ENCODE results near the gene CDK6. TPM values are rescaled to one million over a fixed set of nuclear protein-coding genes. Genes with fewer than 3 reads are reported as not detected.

Gene CDK6
- total and polyA plus RNA-seq, 10 donors, result 0.91 to 37.8 (median 25.5) TPM

- H3K27ac ChIP-seq, result peak overlapping the region in 2 of 8 donors; percentile 30 to 45
- intact Hi-C loops (cut with DNase I; ENCODE audit: low total_unique reads), result no loop called here
- H3K4me3 ChIP-seq, result no peak overlapping the region
- no peaks in the 10 kb centered on the region for H3K9me3 ChIP-seq
- DNase-seq, result no peak
- 72 to 93% (median 84%) methylated on average over 1 of the region's 1 CpG for WGBS, 5 donors
- no peaks in the 10 kb centered on the region for H3K36me3 ChIP-seq
- H3K4me1 ChIP-seq, result peaks cover 0 to 5% (median 1%) of the 10 kb centered on the region in 6 donors
- TF ChIP-seq POLR2AphosphoS5 (IDR thresholded peaks at IDR 0.05), result no peak
- TF ChIP-seq, protein P1, sequence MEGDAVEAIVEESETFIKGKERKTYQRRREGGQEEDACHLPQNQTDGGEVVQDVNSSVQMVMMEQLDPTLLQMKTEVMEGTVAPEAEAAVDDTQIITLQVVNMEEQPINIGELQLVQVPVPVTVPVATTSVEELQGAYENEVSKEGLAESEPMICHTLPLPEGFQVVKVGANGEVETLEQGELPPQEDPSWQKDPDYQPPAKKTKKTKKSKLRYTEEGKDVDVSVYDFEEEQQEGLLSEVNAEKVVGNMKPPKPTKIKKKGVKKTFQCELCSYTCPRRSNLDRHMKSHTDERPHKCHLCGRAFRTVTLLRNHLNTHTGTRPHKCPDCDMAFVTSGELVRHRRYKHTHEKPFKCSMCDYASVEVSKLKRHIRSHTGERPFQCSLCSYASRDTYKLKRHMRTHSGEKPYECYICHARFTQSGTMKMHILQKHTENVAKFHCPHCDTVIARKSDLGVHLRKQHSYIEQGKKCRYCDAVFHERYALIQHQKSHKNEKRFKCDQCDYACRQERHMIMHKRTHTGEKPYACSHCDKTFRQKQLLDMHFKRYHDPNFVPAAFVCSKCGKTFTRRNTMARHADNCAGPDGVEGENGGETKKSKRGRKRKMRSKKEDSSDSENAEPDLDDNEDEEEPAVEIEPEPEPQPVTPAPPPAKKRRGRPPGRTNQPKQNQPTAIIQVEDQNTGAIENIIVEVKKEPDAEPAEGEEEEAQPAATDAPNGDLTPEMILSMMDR (IDR thresholded peaks at IDR 0.05 in 8 of 11, conservative IDR thresholded peaks at IDR 0.05 in 3 of 11), result no peak
- TF ChIP-seq POLR2A (IDR thresholded peaks at IDR 0.05), result no peak
- H3K27me3 ChIP-seq (replicated peaks in 1 of 7), result no peaks in the 10 kb centered on the region
These were observed 98.7 kb downstream of the CDK6 start for GRCh38 chr7:92737706-92738105.

GRCh38 chr7:92736870-92737269, 99.5 kb downstream of the CDK6 start:
- peaks cover 0 to 13% (median 9%) of the 10 kb centered on the region in 6 donors for H3K4me1 ChIP-seq
- 96 to 99% (median 97%) methylated on average over 3 of the region's 3 CpGs for WGBS, 5 donors
- H3K27ac ChIP-seq, result no peak overlapping the region

GRCh38 chr7:92735707-92736106, 100.7 kb downstream of the CDK6 start:
- 87 to 97% (median 92%) methylated on average over 3 of the region's 3 CpGs for WGBS, 5 donors
- no peaks in the 10 kb centered on the region for H3K27me3 ChIP-seq (replicated peaks in 1 of 7)
- peaks cover 0 to 23% (median 16%) of the 10 kb centered on the region in 6 donors for H3K4me1 ChIP-seq
- intact Hi-C loops (cut with DNase I; ENCODE audit: low total_unique reads), result no loop called here
- no peak overlapping the region for H3K4me3 ChIP-seq
- no peaks in the 10 kb centered on the region for H3K36me3 ChIP-seq
- no peak overlapping the region for H3K27ac ChIP-seq
- DNase-seq, result no peak
- H3K9me3 ChIP-seq, result no peaks in the 10 kb centered on the region
- TF ChIP-seq, protein P1 (IDR thresholded peaks at IDR 0.05 in 8 of 11, conservative IDR thresholded peaks at IDR 0.05 in 3 of 11), result no peak
- TF ChIP-seq POLR2A (IDR thresholded peaks at IDR 0.05) (no peak), POLR2AphosphoS5 (IDR thresholded peaks at IDR 0.05) (no peak)

More at GRCh38 chr7:92736870-92737269, 99.5 kb downstream of the CDK6 start:
- TF ChIP-seq POLR2AphosphoS5 (IDR thresholded peaks at IDR 0.05), result no peak
- TF ChIP-seq, protein P1 (IDR thresholded peaks at IDR 0.05 in 8 of 11, conservative IDR thresholded peaks at IDR 0.05 in 3 of 11), result no peak
- H3K27me3 ChIP-seq (replicated peaks in 1 of 7), result no peaks in the 10 kb centered on the region
- H3K4me3 ChIP-seq, result no peak overlapping the region
- intact Hi-C loops (cut with DNase I; ENCODE audit: low total_unique reads), result no loop called here
- no peak for DNase-seq
- no peaks in the 10 kb centered on the region for H3K36me3 ChIP-seq
- no peaks in the 10 kb centered on the region for H3K9me3 ChIP-seq

- WGBS, 5 donors, result 33 to 73% (median 45%) methylated on average over 4 of the region's 4 CpGs
- Histone ChIP-seq H3K27ac (peak overlapping the region in 5 of 8 donors; percentile 10 to 63 (median 39)), H3K4me3 (no peak overlapping the region), H3K4me1 (peaks cover 0 to 28% (median 16%) of the 10 kb centered on the region in 6 donors), H3K27me3 (replicated peaks in 1 of 7) (no peaks in the 10 kb centered on the region), H3K36me3 (no peaks in the 10 kb centered on the region), H3K9me3 (no peaks in the 10 kb centered on the region)
- TF ChIP-seq POLR2A (IDR thresholded peaks at IDR 0.05), result no peak
- TF ChIP-seq POLR2AphosphoS5 (IDR thresholded peaks at IDR 0.05), result no peak
- TF ChIP-seq, protein P1 (IDR thresholded peaks at IDR 0.05 in 8 of 11, conservative IDR thresholded peaks at IDR 0.05 in 3 of 11), result no peak
- intact Hi-C loops (cut with DNase I; ENCODE audit: low total_unique reads), result no loop called here
- DNase-seq, result no peak
These were observed 103.9 kb downstream of the CDK6 start for GRCh38 chr7:92732316-92733036.

All from spleen (tissue), 11 donors.